NCI-H1417 treated with DMSO at 0.1 percent for 48 hours (cell line): ENCODE measurements around the gene ANKRD36.
"Not testable (repeated sequence)": the region's sequence is repeated elsewhere in the genome, so short reads cannot be mapped to it uniquely, and the experiment has no call there.

Experiments
- DNase-seq: peaks from one replicate; lab custom pipeline; 2025; lab: John Stamatoyannopoulos, UW

Gene ANKRD36

GRCh38 chr2:97293687-97294086, 180.7 kb downstream of the ANKRD36 start:
- not testable (repeated sequence) for DNase-seq
